H1 (cell line): ENCODE measurements around the gene RNU6-8. TPM values are rescaled to one million over a fixed set of nuclear protein-coding genes. Genes with fewer than 3 reads are reported as not detected.

Experiments used
- CTCF ChIA-PET: fragments of 300-600 bp; sonication (Branson Sonifier 250); formaldehyde crosslinking; loops from one replicate; lab custom pipeline; 2021; ENCODE audit not compliant: partially characterized antibody; lab: Charles Lee
- POLR2A ChIA-PET: fragments of 300-600 bp; sonication (Branson Sonifier 250); formaldehyde crosslinking; loops from one replicate; lab custom pipeline; 2021; ENCODE audit warnings: inconsistent platforms; ENCODE audit not compliant: partially characterized antibody; lab: Charles Lee
- DNase-seq, 2 experiments: peaks; one replicate each; pipeline versions ENCODE4 v3.0.0 to v3.0.0-alpha.2; 2010 to 2022; ENCODE audit warnings: low spot score in 2 of 2, low read depth in 1 of 2, mixed read lengths in 1 of 2
- FAIRE-seq: peaks from 2 replicates; lab custom pipeline; 2011; peaks lifted over from hg19 to GRCh38; lab: Jason Lieb, UNC
- H2AFZ ChIP-seq: 2 replicates; pipeline ENCODE4 v1.8.1; 2012; ENCODE audit warnings: low read length, inconsistent platforms
- H2AK5ac ChIP-seq: 2 replicates; pipeline ENCODE4 v1.6.1; 2013; ENCODE audit warnings: low read depth, low read length
- H2BK120ac ChIP-seq: replicated peaks from 2 replicates; pipeline ENCODE3; 2013; ENCODE audit warnings: low read depth, low read length, inconsistent platforms
- H2BK12ac ChIP-seq: 2 replicates; pipeline ENCODE4 v1.6.1; 2013; ENCODE audit warnings: low read depth, low read length
- H2BK15ac ChIP-seq: 2 replicates; pipeline ENCODE4 v1.6.1; 2013; ENCODE audit warnings: low read length
- H2BK20ac ChIP-seq: 2 replicates; pipeline ENCODE4 v1.6.1; 2013; ENCODE audit warnings: low read length
- H2BK5ac ChIP-seq: 2 replicates; pipeline ENCODE4 v1.6.1; 2013; ENCODE audit warnings: low read depth, low read length
- H3K14ac ChIP-seq: 2 replicates; pipeline ENCODE4 v1.6.1; 2013; ENCODE audit warnings: inconsistent platforms; ENCODE audit not compliant: insufficient read length
- H3K18ac ChIP-seq: 2 replicates; pipeline ENCODE4 v1.6.1; 2013; ENCODE audit warnings: low read length; ENCODE audit errors: extremely low read depth
- H3K23ac ChIP-seq: 2 replicates; pipeline ENCODE4 v1.6.1; 2013; ENCODE audit warnings: inconsistent platforms; ENCODE audit not compliant: insufficient read length
- H3K23me2 ChIP-seq: 2 replicates; pipeline ENCODE4 v1.6.1; 2013; ENCODE audit warnings: low read depth, low read length
- H3K27ac ChIP-seq: 2 replicates; pipeline ENCODE4 v1.6.1; 2011; ENCODE audit warnings: low read depth, low read length, inconsistent platforms
- H3K27me3 ChIP-seq, 4 experiments: replicated peaks in 1 of 4; 1 replicate in 1 of 4; 2 replicates in 3 of 4; pipeline versions ENCODE4 v1.6.1 to v1.8.1; 2011 to 2013; ENCODE audit warnings: low read length in 3 of 4, mild to moderate bottlenecking in 3 of 4, inconsistent platforms in 2 of 4, mixed read lengths in 2 of 4, moderate library complexity in 1 of 4; ENCODE audit not compliant: control insufficient read depth in 3 of 4, insufficient read depth in 3 of 4; ENCODE audit errors: extremely low read depth in 1 of 4
- H3K36me3 ChIP-seq, 4 experiments: 2 replicates each; pipeline versions ENCODE4 v1.6.1 to v1.8.1; 2011 to 2013; ENCODE audit warnings: mild to moderate bottlenecking in 4 of 4, low read length in 3 of 4, moderate library complexity in 2 of 4, control low read depth in 1 of 4, inconsistent platforms in 1 of 4; ENCODE audit not compliant: insufficient read depth in 4 of 4, control insufficient read depth in 2 of 4
- H3K4ac ChIP-seq: replicated peaks from 2 replicates; pipeline ENCODE3; 2013; ENCODE audit warnings: low read length, low read depth, mixed read lengths, inconsistent platforms; ENCODE audit not compliant: insufficient read length
- H3K4me1 ChIP-seq, 4 experiments: replicated peaks in 1 of 4; 1 replicate in 1 of 4; 2 replicates in 3 of 4; pipeline versions ENCODE4 v1.6.1 to v1.8.1; 2011 to 2013; ENCODE audit warnings: low read length in 3 of 4, inconsistent platforms in 2 of 4, mixed read lengths in 1 of 4; ENCODE audit not compliant: insufficient read depth in 4 of 4, control insufficient read depth in 3 of 4
- H3K4me2 ChIP-seq, 2 experiments: 2 replicates each; pipeline versions ENCODE4 v1.6.1 to v1.8.1; 2011 to 2013; ENCODE audit warnings: low read depth in 2 of 2, low read length in 2 of 2, control low read depth in 1 of 2, inconsistent platforms in 1 of 2, mild to moderate bottlenecking in 1 of 2; ENCODE audit not compliant: insufficient read depth in 1 of 2
- H3K4me3 ChIP-seq, 4 experiments: fragments of 200-600, 300-600 bp in 1 of 4; sonication (generic), shearing (Covaris generic), sonication (Bioruptor Twin) in 1 of 4; 2 replicates each; pipeline versions ENCODE4 v1.5.1 to v1.8.1; 2011 to 2016; ENCODE audit warnings: low read length in 4 of 4, low read depth in 3 of 4, control low read depth in 2 of 4, inconsistent platforms in 2 of 4, mild to moderate bottlenecking in 2 of 4, mixed read lengths in 1 of 4, moderate library complexity in 1 of 4; ENCODE audit not compliant: insufficient read depth in 2 of 4; ENCODE audit errors: extremely low read depth in 1 of 4
- H3K56ac ChIP-seq: replicated peaks from 2 replicates; pipeline ENCODE3; 2013; ENCODE audit warnings: low read depth, mild to moderate bottlenecking, mixed read lengths, low read length, inconsistent platforms; ENCODE audit not compliant: insufficient read length
- H3K79me1 ChIP-seq: 2 replicates; pipeline ENCODE4 v1.6.1; 2013; ENCODE audit warnings: low read depth, low read length, control low read depth
- H3K79me2 ChIP-seq, 2 experiments: 2 replicates each; pipeline versions ENCODE4 v1.6.1 to v1.8.1; 2012 to 2013; ENCODE audit warnings: low read length in 2 of 2, mild to moderate bottlenecking in 2 of 2, inconsistent platforms in 1 of 2; ENCODE audit not compliant: insufficient read depth in 2 of 2, control insufficient read depth in 1 of 2
- H3K9ac ChIP-seq, 4 experiments: replicated peaks in 1 of 4; 1 replicate in 1 of 4; 2 replicates in 3 of 4; pipeline versions ENCODE4 v1.6.1 to v1.8.1; 2011 to 2013; ENCODE audit warnings: low read depth in 3 of 4, low read length in 3 of 4, control low read depth in 2 of 4, mild to moderate bottlenecking in 2 of 4, moderate library complexity in 2 of 4, inconsistent platforms in 1 of 4; ENCODE audit errors: extremely low read depth in 1 of 4
- H3K9me3 ChIP-seq, 2 experiments: 2 replicates each; pipeline versions ENCODE4 v1.6.1 to v1.8.1; 2012 to 2013; ENCODE audit warnings: mild to moderate bottlenecking in 2 of 2, moderate library complexity in 2 of 2, control low read depth in 1 of 2, inconsistent platforms in 1 of 2, low read depth in 1 of 2, low read length in 1 of 2, mixed read lengths in 1 of 2; ENCODE audit not compliant: insufficient read depth in 2 of 2
- H4K20me1 ChIP-seq, 2 experiments: replicated peaks in 1 of 2; 2 replicates each; pipeline versions ENCODE3 to v1.8.1; 2011 to 2013; ENCODE audit warnings: inconsistent platforms in 2 of 2, low read length in 2 of 2, mild to moderate bottlenecking in 1 of 2; ENCODE audit not compliant: insufficient read depth in 2 of 2, control insufficient read depth in 1 of 2
- H4K5ac ChIP-seq: 2 replicates; pipeline ENCODE4 v1.6.1; 2013; ENCODE audit warnings: low read length, low read depth, mixed read lengths, inconsistent platforms; ENCODE audit not compliant: insufficient read length
- H4K8ac ChIP-seq: 2 replicates; pipeline ENCODE4 v1.8.0; 2013; ENCODE audit warnings: mild to moderate bottlenecking, moderate library complexity, low read length, inconsistent platforms; ENCODE audit not compliant: insufficient read depth; ENCODE audit errors: extremely low read depth
- H4K91ac ChIP-seq: replicated peaks from 2 replicates; pipeline ENCODE3; 2013; ENCODE audit warnings: low read length, mixed read lengths, inconsistent platforms; ENCODE audit not compliant: insufficient read length
- RAD21 ChIP-seq, 2 experiments: IDR thresholded peaks in 1 of 2; conservative IDR thresholded peaks in 1 of 2; 2 replicates each; pipeline ENCODE4 v1.6.1; 2011; ENCODE audit warnings: low read depth in 2 of 2, low read length in 2 of 2, improper control_type of control experiment in 1 of 2, inconsistent platforms in 1 of 2, mild to moderate bottlenecking in 1 of 2, moderate library complexity in 1 of 2
- SP1 ChIP-seq: IDR thresholded peaks from 2 replicates; pipeline ENCODE4 v1.6.1; 2011; ENCODE audit warnings: low read depth, low read length
- WGBS, 2 experiments: shearing (Covaris generic) in 1 of 2; methylation state at CpG; one replicate each; pipeline versions ENCODE4 v1.1.6 to v1.1.7; 2013 to 2015; ENCODE audit warnings: low lambda C conversion rate in 2 of 2, mixed read lengths in 2 of 2, inconsistent platforms in 1 of 2, low coverage in 1 of 2, missing lambda C conversion rate in 1 of 2; ENCODE audit not compliant: insufficient replicate concordance in 2 of 2, insufficient coverage in 1 of 2, insufficient read length in 1 of 2; ENCODE audit errors: extremely low coverage in 1 of 2, missing lambda C conversion rate in 1 of 2; 5-methylcytosine and 5-hydroxymethylcytosine counted together
- polyA plus RNA-seq, 7 experiments: library from polyadenylated mRNA; depleted of rRNA in 3 of 7; stranded (reverse) in 5 of 7; unstranded in 2 of 7; fragments of >200 nt in 5 of 7; fragments of 200-250 nt in 2 of 7; gene quantifications; 1 replicate in 5 of 7; 2 replicates in 1 of 7; 4 replicates in 1 of 7; pipeline versions ENCODE4 v1.2.1 to v1.2.3, GENCODE V29; 2011 to 2013; ENCODE audit warnings: missing spikeins in 2 of 7, mixed read lengths in 2 of 7
- total RNA-seq: library from RNA; stranded (reverse); fragmentation: NEBNext Ultra II Directional; extraction: Animal tissue kit (Norgen Biotek cat#: 25700); gene quantifications from 2 replicates; pipeline ENCODE4 v1.2.1, GENCODE V29; 2021

RNU6-8 gene
- total and polyA plus RNA-seq, 2 of the 8 experiments (the other 6 are each of a cell fraction or from before 2014, with no cell fraction given): not detected

GRCh38 chr14:32230181-32230580 lies 27.1 kb upstream of the RNU6-8 start:
- Histone ChIP-seq H4K20me1 (no peaks in the 10 kb centered on the region), H3K79me2 (no peaks in the 10 kb centered on the region), H2BK12ac (no peak overlapping the region), H2AFZ (0 out of 2 replicates have a peak overlapping the region, but pooled peaks have one; percentile 23), H2BK15ac (no peak overlapping the region), H4K8ac (no peak overlapping the region), H3K9me3 (no peaks in the 10 kb centered on the region), H3K23ac (no peak overlapping the region), H3K4ac (no peak overlapping the region), H3K27ac (no peak overlapping the region), H3K18ac (no peak overlapping the region), H3K4me2 (no peak overlapping the region), H3K23me2 (no peaks in the 10 kb centered on the region), H3K4me3 (no peak overlapping the region), H3K4me1 (no peaks in the 10 kb centered on the region), H3K14ac (no peak overlapping the region), H4K5ac (no peak overlapping the region), H2BK5ac (no peak overlapping the region), H3K36me3 (no peaks in the 10 kb centered on the region), H3K56ac (no peak overlapping the region), H4K91ac (no peak overlapping the region), H2AK5ac (no peak overlapping the region), H3K79me1 (no peaks in the 10 kb centered on the region), H2BK20ac (no peak overlapping the region), H3K27me3 (no peaks in the 10 kb centered on the region), H3K9ac (no peak overlapping the region), H2BK120ac (no peak overlapping the region)
- no peak for DNase-seq
- FAIRE-seq: no peak
- ChIA-PET CTCF (interaction anchor here (1.4 kb wide), 1 partner anchor 24 kb away, joined by 4 read pairs; no protein-coding TSS in a partner anchor), POLR2A (no interaction called here)
- no peak for TF ChIP-seq SP1
- TF ChIP-seq RAD21 (IDR thresholded peaks at IDR 0.05 in 1 of 2, conservative IDR thresholded peaks at IDR 0.05 in 1 of 2; ENCODE audit: low read depth in 2 of 2, low read length in 2 of 2): 0 out of 4 replicates have a peak, but pooled peaks of 1 of the 2 experiments have one; percentile 7
- 87% methylated on average over 3 of the region's 3 CpGs; no CpG with 5 or more reads in 1 of the 2 experiments for WGBS, 2 experiments
